T-helper 9 cell (primary cell): Measurements from ENCODE around the gene MIDN.

Experiments
- DNase-seq: peaks from one replicate; pipeline ENCODE4 v3.0.0-alpha.2; 2020

The MIDN gene

GRCh38 chr19:1283917-1284292 is 35.5 kb downstream of the MIDN start:
- no peak for DNase-seq

GRCh38 chr19:1284293-1284978 is 36.1 kb downstream of the MIDN start:
- no peak for DNase-seq

- DNase-seq: no peak
These were observed 36.8 kb downstream of the MIDN start for GRCh38 chr19:1284979-1285736.

DNA sequence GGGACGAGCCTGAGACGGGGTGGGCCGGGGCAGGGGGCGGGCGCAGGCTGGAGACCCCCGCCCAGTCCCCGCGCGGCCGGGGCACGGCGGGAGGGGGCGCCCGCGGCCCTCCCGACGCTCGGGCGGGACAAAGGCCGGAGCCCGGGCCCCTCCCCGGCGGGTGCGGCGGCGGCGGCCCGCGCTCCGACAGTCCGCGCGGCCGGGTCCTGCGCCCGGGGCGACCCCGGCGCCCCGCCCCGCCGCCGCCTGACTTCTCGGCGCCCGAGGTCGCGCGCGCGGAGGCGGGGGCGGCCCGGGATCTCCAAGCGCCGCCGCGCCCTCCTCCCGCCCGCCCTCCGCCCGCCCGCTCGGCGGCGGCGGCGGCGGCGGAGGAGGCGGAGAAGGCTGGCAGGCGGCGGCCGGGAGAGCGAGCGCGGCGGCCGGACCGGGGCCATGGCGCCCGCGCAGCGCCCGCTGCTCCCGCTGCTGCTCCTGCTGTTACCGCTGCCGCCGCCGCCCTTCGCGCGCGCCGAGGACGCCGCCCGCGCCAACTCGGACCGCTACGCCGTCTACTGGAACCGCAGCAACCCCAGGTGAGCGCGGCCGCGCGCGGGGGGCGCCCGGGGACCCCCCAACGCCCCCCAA is 37.5 kb downstream of the MIDN start, which contains the start of gene EFNA2:
EFNA2 (plus strand) TSS at position 137 of the 624 bp plus-strand sequence; CDS start at position 433, 296 bp downstream.
- DNase-seq: no peak

DNA sequence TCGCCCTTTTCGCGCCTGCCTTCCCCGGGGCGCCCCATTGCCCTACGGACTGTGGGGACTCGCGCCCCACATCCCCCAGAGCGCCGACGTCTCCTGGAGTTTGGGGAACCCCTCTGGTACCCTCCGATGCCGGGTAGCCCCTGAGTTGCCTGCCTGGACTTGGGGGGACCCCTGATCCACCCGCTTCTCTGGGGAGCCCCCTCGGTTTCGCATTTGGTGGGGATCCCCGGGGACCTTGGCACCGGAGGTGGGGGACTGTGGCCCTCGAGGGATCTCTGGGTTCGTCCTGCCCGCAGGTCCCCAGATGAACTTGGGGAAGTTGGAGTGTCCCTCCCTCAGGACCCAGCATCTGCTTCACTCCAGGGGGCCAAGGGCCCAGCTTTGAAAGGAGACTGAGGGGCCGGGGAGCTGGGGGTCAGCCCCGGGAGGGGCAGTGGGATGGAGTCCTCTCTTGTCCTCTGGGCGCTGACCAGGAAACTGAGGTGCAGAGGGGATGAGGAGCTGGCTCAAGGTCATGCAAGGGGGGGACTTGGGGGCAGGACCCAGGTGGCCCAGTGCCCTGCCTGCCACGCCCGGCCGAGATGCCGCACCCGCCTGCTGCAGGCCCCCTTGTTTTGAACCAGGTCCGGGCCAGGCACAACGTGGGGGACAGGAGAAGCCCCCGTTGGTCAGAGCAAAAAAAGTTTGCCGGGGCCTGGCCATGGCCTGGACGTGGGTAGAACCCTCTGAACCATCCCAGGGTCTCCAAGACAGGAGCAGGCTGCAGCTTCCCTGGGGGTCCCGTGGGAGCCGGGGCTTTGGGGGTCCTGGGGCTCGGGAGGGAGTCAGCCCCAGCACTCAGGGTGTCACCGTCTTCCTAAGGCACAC is 38.3 kb downstream of the MIDN start:
- DNase-seq: no peak

DNA sequence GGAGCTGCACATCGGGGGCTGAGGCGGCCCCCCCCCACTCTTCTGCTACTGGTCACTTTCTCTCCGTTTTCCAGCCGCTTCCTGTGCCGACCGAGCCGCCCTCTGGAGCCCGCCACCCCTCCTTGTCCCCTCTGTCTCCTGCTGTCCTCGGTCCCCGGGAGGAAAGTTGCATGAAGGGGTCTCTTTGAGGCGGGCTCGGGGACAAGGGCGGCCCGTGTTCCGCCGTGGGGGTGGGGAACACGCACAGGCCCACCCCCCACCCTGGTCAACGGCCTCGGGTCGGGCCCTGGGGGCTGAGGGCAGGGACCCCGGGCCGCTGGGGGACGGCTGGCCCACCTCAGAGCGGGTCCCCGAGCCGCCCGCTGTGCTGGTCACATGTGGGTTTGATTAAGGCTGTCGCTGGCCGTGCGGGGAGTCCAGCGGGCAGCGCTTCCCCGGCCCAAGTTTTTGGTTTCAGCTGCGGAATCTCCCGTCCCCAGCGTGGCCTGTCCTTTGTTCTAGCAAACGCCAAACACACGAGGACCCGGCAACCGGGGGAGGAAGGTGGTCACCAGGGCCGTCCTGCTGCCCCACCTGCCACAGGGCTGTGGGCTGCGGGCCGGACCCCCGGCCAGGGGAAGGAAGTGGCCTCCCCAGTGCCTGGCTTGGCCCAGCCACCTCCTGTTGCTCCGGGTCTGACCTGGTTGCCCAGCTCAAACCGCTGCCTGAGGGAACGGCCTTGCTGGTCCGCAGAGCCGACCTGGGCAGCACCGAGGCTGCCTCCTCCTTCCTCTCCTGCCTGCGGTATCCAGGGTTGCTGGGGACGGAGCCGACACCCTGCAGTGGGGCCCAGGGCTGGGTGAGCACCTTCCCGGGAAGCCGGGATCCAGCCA is 39.2 kb downstream of the MIDN start:
- no peak for DNase-seq

GRCh38 chr19:1288226-1288612 is 39.8 kb downstream of the MIDN start:
- DNase-seq: no peak

GRCh38 chr19:1288833-1289685 is 40.7 kb downstream of the MIDN start:
- no peak for DNase-seq

- DNase-seq: no peak
These were observed 41.3 kb downstream of the MIDN start for GRCh38 chr19:1289686-1290025.

- DNase-seq: no peak
These were observed 41.9 kb downstream of the MIDN start for GRCh38 chr19:1290196-1290702.

DNA sequence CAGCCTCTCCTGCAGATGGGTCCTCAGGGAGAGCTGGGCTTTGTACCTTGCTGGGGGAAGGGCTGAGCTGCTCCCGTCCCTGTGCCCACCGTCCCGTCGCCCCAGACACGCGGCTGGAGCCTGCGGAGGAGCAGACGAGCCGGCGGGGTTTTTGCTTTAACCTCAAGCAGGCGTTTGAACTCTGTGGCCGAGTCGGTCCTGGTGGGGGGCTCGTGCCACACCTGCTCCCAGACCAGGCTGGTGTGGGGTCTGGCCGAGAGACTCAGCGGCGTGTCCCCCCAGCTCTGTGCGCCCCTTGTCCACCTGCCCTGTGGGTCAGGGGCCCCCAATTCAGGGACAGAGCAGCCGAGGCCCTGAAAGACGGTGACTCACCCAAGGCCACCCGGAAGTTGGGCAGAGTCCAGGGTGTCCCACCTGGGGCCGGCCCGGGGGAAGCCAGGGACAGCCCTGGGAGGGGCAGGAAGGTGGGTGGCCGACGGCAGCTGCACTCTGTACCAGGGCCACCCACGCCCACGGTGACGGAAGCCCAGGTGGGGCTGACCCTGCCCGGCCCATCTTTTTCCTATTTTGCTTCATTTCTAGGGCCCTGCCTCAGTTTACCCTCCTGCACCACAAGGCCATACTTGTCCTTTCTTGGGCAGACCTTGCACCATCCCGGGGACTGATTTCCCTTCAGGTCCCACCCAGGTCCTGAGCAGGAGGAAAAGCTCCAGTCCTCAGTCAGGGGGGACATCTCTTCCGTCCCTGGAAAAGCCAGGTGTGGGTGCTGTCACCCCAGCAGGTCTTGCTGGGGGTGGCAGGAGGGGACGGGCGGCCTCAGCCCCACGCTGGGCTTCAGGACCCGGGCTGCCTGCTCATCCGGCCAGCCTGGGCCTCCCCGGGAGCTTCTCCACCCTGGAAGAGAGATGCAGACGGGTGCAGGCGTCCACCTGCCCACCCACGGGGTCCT is 42.6 kb downstream of the MIDN start:
- no peak for DNase-seq

GRCh38 chr19:1291761-1292418 is 43.5 kb downstream of the MIDN start:
- no peak for DNase-seq

- DNase-seq: no peak
These were observed 44.2 kb downstream of the MIDN start for GRCh38 chr19:1292419-1293151.

- no peak for DNase-seq
These were observed 45.6 kb downstream of the MIDN start for GRCh38 chr19:1293782-1294604.

GRCh38 chr19:1294688-1295087 is 46.3 kb downstream of the MIDN start:
- DNase-seq: no peak

- peak; percentile 42 for DNase-seq
These were observed 47.0 kb downstream of the MIDN start for GRCh38 chr19:1295169-1296012.
